CD4-positive, alpha-beta T cell treated with Interleukin-4 for 1 hour (primary cell): ENCODE results near the gene SYPL1.

Source experiments
- DNase-seq, 2 donors: peaks; one replicate each; pipeline ENCODE4 v3.0.0-alpha.2; 2020 to 2022

SYPL1 gene

DNA sequence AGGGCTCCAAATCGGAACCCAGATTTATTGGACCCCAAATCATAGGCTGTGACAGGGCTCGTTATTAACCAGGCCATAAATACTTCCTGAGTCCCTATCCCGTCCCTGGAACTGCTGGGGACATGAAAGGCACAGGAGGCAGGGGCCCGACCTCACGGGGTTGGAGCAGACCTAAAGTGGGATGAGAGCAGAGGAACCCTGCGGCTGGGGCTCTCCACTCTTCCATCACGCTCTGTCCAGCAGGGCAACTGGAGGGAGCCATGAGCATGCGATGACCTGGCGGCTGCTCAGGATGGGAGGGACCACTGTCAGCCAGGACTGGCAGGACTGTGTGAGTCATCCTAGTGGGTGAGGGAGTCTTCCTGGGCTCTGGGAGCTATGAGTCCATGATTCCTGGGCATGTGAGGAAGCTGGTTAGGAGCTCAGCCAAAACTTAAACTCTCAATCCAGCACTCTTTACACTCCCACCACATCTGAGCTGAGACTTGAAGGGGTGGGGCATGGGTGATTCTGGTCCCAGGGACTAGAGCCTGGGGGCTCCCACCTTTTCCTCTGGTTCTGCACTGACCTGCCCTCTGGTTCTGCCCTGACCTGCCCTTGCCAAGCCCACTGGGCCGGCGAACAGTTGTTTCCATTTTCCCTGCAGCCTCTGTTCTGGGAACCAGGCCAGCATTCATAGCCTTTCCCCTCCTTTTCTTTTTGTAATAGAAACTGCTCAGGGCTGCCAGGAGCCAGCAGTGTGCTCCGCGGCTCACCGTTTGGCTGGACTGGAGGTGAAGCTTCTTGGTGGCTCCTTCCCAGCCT lies 47.1 kb downstream of the SYPL1 start:
- no peak for DNase-seq

DNA sequence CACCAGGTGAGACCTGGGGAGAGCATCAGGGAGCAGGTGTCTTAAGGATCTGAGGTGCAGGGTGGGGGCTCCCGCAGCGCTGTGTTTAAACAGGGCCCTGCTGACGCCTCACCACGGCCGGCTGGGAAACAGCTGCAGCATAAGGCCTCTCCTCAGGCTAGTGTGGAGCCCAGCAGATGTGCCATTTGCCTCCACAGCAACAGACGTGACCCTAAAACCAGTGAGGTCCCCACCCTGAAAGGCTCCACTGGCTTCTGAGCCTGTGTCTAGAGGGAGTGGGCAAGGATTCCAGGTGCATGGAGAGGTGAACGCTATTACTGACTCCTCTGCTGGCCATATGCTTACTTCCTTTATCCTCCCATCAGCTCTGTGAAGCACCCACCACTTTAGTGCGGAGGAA lies 47.8 kb downstream of the SYPL1 start:
- DNase-seq = no peak

DNA sequence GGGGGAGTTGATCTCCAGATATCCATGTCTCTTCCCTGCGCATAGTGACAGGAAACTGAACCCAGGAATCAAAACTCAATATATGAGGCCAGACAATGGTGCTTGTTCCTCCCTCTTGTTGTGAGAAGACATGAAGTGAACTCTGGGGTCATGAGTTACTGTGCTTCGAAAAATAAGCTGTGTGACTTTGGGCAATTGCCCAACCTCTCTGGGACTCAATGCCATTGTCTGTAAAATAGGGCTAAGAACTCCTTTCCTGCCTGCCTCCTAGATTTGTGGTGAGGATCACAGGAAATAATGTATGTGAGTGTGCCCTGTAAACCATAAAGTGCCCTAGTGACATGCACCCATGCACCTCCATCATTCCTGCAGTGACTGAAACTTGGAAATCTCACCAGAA lies 48.4 kb downstream of the SYPL1 start:
- no peak for DNase-seq

DNA sequence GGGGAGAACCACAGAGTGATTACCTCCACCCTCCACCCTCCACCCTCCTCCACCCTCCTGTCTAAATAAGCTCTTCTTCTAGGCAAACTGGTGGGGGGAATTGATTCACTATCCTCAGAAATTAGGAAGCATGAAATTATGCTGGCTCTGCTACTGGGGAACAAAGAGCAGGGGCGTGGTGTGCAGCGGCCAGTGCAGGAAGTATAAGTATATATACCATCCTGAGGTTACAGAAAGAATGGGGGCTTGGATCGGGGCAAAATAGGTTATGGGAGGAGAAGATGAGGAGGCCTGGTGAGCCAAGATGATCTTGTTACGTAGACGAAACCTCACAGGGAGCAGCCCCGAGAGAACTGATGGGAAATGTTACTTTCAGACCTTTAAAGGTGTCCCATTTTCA lies 49.1 kb downstream of the SYPL1 start:
- DNase-seq = no peak

DNA sequence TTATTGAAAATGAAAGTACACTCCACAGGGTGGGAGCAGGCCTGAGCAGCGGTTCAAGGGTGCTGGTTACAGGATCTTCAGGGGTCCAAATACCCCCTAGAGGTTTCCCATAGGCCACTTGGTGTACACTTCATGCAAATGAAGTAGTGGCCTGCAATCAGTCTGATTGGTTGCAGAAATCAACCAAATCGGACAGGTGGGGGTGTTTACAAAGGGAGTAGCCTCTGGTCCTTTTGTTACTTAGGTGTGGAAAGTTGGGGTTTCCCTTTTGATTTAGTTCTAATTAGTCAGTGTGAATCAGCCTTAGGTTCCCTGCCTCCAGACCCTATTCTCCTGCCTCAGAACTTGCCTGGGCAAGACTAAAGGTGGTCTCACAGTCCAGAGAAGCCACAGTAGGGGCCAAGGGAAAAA lies 49.6 kb downstream of the SYPL1 start:
- DNase-seq = no peak

DNA sequence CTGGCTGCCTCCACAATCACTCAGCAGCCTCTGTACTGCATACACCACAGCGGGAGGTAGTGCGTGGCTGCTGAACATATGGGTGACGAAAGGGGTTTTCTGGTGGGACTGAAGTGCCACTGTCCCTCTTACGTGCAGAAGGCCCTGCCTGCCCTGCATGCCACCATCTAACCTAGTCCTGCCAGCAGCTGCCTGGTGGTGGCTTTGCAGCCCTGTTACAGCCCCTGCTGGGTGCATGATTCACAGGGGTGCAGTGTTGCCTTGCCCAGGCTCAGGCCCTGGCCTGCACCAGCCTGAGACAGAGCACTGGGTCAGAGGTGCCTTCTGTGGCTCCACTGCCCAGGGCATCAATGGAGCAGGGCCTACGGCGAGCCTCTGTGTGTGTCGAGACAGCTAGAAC lies 50.1 kb downstream of the SYPL1 start:
- DNase-seq = no peak

DNA sequence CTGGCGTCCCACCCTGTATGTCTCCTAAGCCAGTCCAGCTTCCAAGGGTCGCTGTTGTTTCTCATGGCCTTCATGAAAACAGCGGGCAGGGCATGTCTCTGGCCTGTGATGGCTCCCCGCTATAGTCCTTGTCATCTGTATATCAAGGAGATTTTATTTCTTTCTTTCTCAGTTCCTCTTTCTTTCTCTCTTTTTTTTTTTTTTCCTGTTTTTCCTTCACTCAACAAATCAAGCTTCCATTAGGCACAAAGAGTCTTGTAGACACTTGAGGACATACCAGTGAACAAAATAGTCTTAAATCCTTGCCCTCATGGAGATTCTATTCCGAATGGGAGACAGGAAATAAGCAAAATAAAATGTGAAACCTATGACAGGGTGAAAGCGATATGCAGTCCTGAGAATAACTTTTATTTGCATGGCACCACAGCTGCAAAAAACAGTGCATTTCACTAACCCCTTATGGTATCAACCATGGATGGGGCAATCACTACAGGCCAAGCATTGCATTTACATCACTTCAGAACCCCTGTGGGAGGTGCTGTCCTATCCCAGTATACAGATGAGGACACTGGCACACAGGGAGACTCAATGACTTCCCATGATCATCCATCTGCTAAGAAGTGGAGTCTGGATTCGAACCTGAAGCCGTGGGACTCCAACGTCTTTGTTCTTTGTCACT lies 50.7 kb downstream of the SYPL1 start:
- DNase-seq = no peak

DNA sequence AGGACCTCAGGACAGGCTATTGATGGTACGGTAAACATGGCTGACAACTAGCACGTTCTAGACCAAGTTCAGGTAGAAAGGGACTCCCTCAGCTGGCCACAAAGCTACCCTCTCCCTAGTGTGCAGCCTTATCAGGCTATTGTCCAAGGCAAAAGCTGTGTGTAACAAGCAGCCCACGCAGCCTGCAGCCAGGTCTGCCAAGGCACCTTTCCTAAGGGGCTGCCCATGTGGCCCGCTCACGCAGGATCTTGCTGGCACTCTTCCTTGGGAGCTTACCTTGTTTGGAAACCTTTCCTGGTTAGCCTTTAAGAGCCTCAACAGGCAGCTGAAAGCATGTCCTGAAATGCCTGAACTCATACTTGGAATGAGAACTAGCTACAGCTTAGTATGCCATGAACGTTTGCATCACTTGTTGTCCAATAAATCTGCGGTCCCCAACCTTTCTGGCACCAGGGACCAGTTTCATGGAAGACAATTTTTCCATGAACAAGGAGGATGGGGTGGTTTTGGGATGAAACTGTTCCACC lies 51.7 kb downstream of the SYPL1 start:
- no peak for DNase-seq

DNA sequence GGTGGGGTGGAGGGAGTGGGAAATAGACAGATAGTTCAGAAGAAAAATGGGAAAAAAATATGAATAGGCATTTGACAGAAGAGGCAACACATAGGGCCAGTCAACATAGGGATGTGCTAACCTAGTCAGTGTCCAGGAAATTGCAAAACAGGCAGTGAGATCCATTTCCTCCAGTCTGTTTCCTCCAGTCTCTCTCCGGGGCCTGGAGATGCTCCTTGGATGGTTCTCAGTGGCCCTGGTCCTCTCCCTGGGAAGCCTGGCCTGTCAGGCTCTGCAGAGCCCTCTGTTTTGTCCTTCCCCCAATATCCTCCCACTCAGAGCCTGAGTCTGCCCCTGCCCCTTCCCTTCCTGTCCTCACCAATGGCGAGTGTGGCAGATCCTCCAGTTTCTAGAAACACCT lies 52.6 kb downstream of the SYPL1 start:
- no peak for DNase-seq

DNA sequence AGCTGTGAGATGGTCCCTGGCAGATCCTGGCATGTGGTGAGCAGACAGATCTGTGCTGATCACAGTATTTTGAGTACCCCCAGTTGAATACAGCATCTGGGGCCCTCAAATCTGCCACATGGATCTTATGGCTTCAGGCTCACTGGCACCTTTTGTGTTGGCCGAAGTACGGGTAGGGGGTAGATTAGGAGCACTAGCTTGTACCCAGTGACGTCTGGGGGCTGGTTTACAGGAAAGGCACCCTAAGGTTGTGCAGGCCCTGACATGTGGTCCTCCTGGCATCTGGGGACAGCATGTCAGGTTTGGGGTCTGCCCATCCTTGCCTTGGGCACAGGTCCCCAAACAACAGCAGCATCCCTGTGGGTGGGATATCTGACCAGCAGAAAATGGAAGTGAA lies 53.2 kb downstream of the SYPL1 start:
- no peak for DNase-seq

DNA sequence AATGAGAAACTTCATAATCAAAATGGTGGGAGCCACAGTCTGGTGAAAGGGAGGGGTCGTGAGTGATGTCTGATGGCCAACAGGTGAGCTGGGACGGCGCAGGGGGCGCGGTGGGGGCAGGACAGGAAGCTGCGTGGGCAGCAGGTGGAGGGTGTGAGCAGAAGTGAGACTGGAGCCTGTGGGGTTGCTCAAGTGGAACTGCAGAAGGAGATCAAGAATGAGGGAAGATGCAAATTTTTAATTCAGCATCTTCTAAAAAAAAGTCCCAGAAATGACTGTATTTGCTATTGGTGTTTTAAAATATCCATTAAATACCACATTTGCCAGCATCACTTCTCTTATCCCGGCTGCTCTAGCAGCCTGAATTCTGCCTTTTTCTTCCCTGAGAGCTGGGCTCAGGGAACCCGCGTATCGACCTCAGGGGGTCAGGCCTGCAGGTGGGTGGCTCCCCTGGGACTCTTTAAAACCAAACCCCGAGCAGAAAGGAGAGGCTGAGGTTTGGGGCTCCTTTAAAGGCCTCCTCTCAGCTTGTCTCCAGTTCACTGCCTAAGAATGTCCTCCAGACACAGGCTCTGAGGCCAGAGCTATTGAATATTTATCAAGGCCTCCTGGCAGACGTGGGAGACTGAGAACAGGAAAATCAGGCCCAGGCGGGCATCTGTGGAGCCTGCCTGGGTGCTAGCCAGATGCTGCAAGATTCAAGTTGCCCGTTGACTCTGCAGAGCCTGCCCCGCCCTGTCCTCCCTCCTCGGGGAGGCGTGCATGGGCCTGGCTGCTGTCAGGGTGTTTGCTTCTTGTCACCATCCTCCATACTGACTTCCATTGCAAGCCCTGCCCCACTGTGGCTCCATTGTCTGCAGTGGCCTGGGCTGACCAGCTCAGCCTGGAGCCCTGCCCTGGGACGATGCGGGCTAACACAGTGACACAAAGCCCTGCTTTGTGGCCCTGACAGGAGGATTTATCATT lies 53.9 kb downstream of the SYPL1 start:
- peak; percentile 13 to 84 for DNase-seq

DNA sequence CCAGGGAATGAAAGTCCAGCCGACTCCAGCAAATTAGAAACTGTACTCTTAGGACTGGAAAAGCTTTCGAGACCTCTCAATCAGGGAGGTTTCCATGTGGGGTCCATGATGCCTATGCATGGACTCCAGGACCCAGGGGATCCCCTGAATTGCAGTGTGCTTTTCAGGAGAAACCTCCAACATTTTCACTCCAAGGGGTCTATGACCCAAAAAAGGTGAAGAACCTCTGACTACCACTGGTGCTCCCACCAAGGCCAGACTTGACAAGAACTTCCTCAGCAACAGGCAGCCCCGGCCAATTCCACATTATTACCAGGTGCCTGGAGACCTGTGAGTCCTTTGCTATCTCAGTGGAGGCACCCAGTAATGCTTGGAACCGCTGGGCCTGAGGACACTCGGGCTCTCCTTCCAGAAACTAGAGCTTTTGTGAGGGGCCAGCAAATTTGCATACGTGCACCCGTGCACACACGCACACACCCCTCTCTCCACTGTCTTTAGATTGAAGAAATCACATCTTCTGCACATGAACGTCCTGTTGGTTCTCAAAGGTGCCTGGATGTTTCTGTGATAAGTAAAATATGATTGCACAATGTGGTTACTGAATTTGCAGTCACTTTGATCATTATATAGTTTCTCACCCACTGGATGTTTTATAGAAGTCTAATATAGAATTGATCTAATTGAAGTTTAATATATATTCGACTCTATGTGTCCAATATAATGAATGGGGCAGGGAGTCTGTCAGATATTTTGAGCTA lies 54.7 kb downstream of the SYPL1 start:
- DNase-seq = no peak

DNA sequence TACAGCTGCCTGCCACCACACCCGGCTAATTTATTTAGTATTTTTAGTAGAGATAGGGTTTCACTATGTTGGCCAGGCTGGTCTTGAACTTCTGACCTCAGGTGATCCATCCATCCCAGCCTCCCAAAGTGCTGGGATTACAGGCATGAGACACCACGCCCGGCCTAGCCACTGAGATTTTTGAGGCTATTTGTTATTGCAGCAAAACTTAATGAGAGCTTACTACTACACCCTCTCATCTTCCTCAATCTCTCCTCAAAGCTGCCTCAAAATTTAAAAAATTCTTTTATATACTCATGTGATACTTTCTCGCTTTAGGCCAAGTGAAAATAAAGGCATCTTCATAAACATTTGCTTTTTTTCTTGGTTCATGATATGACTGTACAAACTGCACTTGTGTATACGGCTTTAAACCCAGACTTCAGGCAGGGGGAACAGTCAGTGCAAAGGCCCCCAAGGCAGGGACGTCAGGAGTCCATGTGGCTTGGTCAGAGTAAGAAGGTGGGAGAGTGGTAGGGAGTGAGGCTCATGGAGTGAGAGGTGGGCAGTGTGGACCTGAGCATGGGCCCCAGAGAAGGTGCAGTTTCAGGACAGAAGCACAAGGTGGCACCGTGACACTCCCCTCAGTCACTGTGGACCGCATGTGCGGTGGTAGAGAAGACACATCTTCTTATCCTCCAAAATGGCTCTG lies 55.5 kb downstream of the SYPL1 start:
- peak; percentile 75 to 76 for DNase-seq

DNA sequence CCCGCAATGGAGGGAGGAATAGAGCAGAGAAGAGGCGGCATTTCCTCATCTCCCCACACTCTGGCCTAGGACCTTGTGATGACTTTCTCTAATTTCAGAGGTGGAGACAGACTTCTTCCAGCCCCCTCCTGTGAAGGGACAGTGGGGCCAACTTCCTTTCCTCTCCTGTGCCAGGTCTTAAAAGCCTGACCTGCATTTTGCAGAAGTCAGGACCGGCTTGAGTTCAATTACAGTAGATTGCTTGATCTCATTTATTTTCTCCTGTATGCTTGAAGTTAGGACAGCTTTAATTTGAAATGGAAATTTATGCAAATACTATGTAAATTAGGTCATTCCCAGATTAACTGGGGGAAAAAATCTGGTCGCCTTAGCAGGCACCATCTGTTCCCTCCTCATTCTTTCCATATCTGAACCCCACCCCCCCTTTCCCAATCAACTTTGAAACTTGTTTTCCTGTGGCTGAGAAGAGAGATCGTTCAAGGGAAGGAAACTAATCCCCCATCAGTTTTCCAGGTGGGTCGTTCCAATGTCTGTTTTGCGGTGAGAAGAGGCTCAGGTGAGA lies 57.1 kb downstream of the SYPL1 start:
- DNase-seq = no peak

DNA sequence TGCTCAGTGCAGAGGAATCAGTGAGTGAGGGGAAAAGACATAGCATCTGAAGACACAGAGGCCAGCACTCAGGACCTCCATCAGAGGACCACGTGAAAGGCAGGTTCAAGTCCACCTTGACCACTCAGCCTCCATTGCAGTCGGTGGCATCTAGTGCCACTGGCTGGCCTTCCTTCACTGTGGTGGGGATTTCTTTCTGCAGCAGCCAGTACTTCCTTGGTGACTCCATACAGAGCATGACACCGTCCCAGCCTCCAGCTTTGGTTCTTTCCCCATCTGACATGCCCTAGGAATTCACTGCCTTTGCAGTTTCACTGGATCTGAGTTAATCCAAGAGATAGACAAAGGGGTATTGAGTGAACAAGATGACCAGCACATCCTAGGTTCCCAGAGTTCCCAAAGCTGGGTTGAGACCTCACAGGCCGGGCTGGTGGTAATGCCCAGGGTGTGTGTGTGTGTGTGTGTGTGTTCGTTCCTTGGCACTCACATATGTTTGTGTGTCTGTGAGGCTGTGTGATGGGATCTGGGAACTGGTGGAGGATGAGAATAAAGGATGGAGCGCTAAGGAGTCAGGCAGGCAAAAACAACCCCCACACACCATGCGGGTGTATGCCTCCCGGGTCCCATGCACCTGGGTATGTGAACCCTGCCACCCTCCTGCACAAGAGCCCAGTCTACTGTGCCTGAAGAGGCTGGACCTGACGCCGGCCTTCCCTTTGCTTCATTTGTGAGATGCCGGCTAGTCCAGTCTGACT lies 57.8 kb downstream of the SYPL1 start:
- no peak for DNase-seq

DNA sequence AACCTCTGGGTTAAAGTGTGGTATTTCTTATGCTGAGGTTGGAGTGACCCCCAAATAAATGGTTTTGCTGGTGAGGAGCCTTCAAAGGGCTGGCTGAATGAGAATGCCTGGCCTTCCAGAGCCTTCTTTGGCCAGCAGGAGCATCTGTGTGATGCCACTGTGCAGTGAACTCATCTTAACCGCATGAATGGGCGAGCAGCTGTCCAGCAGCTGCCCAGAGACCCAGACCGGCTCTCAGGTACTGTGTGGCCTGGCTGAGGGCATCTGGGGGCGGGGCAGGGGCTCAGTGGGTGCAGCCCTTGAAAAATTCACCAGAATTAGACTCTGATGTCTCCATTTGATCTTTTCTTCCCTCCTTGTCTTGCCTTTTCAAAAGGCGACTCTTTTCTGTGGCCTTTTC lies 59.0 kb downstream of the SYPL1 start:
- DNase-seq = no peak

DNA sequence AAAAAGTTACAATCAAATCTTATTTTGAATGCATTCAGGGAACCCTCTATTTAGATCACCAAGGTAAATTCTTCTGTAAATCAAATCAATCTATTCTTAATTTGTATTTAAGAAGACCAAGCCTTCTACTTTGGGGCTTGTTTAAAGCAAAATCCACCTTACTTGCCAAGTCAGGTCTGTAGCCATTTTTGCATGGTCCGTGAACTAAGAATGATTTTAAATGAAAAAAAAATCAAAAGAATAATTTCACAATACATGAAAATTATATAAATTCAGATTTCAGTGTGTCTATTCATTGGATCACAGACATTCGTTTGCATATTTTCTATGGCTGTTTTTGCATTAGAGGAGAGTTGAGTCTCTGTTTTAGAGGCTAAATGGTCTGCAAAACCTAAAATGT lies 59.4 kb downstream of the SYPL1 start:
- DNase-seq = no peak

DNA sequence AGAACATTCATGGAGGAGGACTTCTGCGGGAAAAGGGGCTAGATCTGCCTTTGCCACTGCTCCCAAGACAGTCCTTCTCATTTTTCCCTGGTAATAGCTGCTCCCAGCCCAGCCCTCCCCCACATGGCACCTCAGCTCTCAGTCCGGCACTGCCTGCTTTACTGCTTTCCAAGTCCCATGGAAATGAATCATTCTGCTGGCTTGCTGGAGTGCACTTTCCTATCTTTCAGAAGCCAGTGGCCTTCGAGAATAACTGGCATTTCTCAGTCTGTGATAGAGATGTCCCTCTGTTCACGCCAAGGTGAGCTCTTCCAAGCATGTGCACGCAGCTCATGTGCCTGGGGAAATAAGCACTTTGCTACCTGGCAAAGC lies 61.4 kb downstream of the SYPL1 start:
- DNase-seq = no peak

DNA sequence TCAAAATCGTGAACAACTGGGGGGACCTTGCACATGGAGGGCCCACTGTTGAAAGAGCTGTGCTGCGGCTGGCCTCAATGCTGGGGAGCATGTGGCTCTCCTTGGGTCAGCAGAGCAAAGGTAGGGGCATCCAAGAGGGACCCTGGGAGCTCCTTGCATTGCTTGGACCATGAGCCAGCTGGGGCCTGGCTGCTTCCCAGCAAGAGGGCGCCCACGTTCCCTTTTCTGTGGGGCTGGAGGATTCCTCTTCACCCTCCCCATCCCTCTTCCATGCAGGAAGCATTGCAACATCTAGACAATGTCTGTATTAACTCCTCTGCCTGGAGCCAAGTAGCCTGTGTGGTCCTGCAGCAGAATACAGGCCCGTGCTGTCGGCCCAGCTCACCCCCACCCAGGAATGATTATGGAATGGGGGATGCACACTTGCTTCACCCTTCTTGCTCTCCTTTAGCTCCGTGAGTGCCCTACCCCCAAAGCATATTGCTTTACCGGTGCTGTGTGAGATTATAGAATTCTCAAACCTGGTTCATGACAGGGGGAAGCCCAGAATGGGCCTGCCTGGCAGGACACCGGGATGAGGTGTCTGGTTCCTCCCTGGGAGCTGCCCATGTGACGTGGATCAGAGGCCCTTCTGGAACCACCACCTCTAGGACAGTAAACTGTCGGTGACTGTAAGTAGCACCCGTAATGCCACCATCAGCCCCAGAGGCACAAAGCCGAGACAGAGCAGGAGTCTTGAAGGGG lies 61.9 kb downstream of the SYPL1 start:
- no peak for DNase-seq
